Measurements from ENCODE around the gene UBAP2L.
"Not testable (repeated sequence)": the region's sequence is repeated elsewhere in the genome, so short reads cannot be mapped to it uniquely, and the experiment has no call there.

Gene UBAP2L

GRCh38 chr1:154220071-154220969 lies at the start of gene UBAP2L:
TSS of gene UBAP2L (plus strand) at chr1:154220955. CDS start at chr1:154225124, 4,169 bp downstream.
- peak; percentile 100 for DNase-seq

- DNase-seq, result no peak
Observed at GRCh38 chr1:154171223-154171583, 49.6 kb upstream of the UBAP2L start.

GRCh38 chr1:154171880-154172279 lies 48.9 kb upstream of the UBAP2L start:
- DNase-seq, result no peak

GRCh38 chr1:154174654-154175053 lies 46.1 kb upstream of the UBAP2L start:
- DNase-seq, result no peak

GRCh38 chr1:154176337-154176736 lies 44.4 kb upstream of the UBAP2L start:
- no peak for DNase-seq

- DNase-seq, result peak; percentile 87
Observed at GRCh38 chr1:154178013-154178412, 42.7 kb upstream of the UBAP2L start.

GRCh38 chr1:154178911-154179811 lies 41.6 kb upstream of the UBAP2L start:
- peak; percentile 63 for DNase-seq

GRCh38 chr1:154179946-154180687 lies 40.6 kb upstream of the UBAP2L start:
- DNase-seq, result peak; percentile 85

GRCh38 chr1:154181944-154182343 lies 38.8 kb upstream of the UBAP2L start:
- DNase-seq, result no peak

- peak; percentile 92 for DNase-seq
Observed at GRCh38 chr1:154182344-154183045, 38.3 kb upstream of the UBAP2L start.

GRCh38 chr1:154183046-154183915 lies 37.5 kb upstream of the UBAP2L start:
- DNase-seq, result peak; percentile 99

GRCh38 chr1:154186177-154186576 lies 34.6 kb upstream of the UBAP2L start:
- peak; percentile 94 for DNase-seq

GRCh38 chr1:154186852-154187501 lies 33.8 kb upstream of the UBAP2L start:
- peak; percentile 68 for DNase-seq

- peak; percentile 25 for DNase-seq
Observed at GRCh38 chr1:154190550-154190949, 30.2 kb upstream of the UBAP2L start.

GRCh38 chr1:154191990-154192461 lies 28.7 kb upstream of the UBAP2L start, which contains the start of gene TPM3:
TSS of gene TPM3 (minus strand) at chr1:154192100. CDS start at chr1:154192018, 82 bp downstream.
- DNase-seq, result peak; percentile 50

GRCh38 chr1:154192476-154192875 lies 28.3 kb upstream of the UBAP2L start:
- DNase-seq, result no peak

GRCh38 chr1:154193821-154194220 lies 26.9 kb upstream of the UBAP2L start:
- DNase-seq, result no peak

GRCh38 chr1:154198756-154199562 lies 21.8 kb upstream of the UBAP2L start:
- peak; percentile 86 for DNase-seq

GRCh38 chr1:154199563-154199879 lies 21.2 kb upstream of the UBAP2L start:
- DNase-seq, result peak; percentile 50

GRCh38 chr1:154205778-154206177 lies 15.0 kb upstream of the UBAP2L start:
- DNase-seq, result not testable (repeated sequence)

Data from OCI-M1 (cell line).